Superior temporal gyrus (tissue), 1 donor: ENCODE results near the gene SETX.
A peak's percentile ranks its signal among the peaks of the same experiment; 100 is the strongest.

Experiments
- DNase-seq: peaks from one replicate; pipeline ENCODE4 v3.0.0-alpha.2; 2016; ENCODE audit errors: extremely low spot score

SETX gene

GRCh38 chr9:132214027-132214622 is 140.7 kb downstream of the SETX start:
- DNase-seq, result peak; percentile 79

- DNase-seq, result no peak
These were observed 143.2 kb downstream of the SETX start for GRCh38 chr9:132211570-132211969.
